ENCODE results near the gene CNTN1.

DNA sequence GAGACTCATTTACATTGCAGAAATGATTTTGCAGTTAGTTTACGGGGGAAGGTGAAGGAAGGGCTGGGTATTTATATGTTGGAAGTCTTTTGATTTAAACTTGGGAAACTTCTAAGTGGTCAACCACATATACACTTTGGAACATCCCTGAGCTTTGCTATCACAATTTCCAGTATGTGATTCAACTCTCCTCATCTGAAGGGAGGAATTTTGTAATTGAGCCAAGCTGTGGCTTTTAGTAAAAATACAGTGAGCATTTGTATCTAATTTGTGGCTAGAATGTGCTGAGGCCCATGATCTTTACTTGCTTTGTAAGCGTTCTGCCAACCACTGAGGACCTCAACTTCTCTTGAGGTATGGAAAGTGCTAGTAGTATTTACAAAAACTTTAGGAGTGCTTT, 260.8 kb downstream of the CNTN1 start:
- TF ChIP-seq, protein P1, sequence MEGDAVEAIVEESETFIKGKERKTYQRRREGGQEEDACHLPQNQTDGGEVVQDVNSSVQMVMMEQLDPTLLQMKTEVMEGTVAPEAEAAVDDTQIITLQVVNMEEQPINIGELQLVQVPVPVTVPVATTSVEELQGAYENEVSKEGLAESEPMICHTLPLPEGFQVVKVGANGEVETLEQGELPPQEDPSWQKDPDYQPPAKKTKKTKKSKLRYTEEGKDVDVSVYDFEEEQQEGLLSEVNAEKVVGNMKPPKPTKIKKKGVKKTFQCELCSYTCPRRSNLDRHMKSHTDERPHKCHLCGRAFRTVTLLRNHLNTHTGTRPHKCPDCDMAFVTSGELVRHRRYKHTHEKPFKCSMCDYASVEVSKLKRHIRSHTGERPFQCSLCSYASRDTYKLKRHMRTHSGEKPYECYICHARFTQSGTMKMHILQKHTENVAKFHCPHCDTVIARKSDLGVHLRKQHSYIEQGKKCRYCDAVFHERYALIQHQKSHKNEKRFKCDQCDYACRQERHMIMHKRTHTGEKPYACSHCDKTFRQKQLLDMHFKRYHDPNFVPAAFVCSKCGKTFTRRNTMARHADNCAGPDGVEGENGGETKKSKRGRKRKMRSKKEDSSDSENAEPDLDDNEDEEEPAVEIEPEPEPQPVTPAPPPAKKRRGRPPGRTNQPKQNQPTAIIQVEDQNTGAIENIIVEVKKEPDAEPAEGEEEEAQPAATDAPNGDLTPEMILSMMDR (IDR thresholded peaks at IDR 0.05): no peak
- TF ChIP-seq POLR2A (IDR thresholded peaks at IDR 0.05): no peak

Measured in lower leg skin (tissue), 3 donors.